IPS DF 6.9 (cell line): ENCODE results near the gene SLC27A1.

ENCODE experiments used
- DNase-seq: peaks from one replicate; pipeline ENCODE4 v3.0.0-alpha.2; 2013; ENCODE audit warnings: low read depth, low spot score
- H3K27ac ChIP-seq: one replicate; pipeline ENCODE4 v1.5.1; 2013; ENCODE audit warnings: low read length, control low read depth
- H3K27me3 ChIP-seq: 2 replicates; pipeline ENCODE4 v1.6.1; 2013; ENCODE audit warnings: mild to moderate bottlenecking, low read length; ENCODE audit not compliant: control insufficient read depth, insufficient read depth
- H3K36me3 ChIP-seq: 2 replicates; pipeline ENCODE4 v1.6.1; 2013; ENCODE audit warnings: low read length; ENCODE audit not compliant: control insufficient read depth, insufficient read depth
- H3K4me1 ChIP-seq: 2 replicates; pipeline ENCODE4 v1.6.1; 2013; ENCODE audit warnings: low read length; ENCODE audit not compliant: control insufficient read depth, insufficient read depth
- H3K4me3 ChIP-seq: 2 replicates; pipeline ENCODE4 v1.5.1; 2013; ENCODE audit warnings: mild to moderate bottlenecking, low read length
- H3K9me3 ChIP-seq: 2 replicates; pipeline ENCODE4 v1.6.1; 2013; ENCODE audit warnings: low read length, inconsistent platforms; ENCODE audit not compliant: control insufficient read depth, insufficient read depth
- WGBS: extraction: QIAGEN DNeasy Blood & Tissue Kit; methylation state at CpG from one replicate; pipeline ENCODE4 v1.1.7; 2013; ENCODE audit warnings: mixed read lengths, missing lambda C conversion rate; ENCODE audit not compliant: insufficient read length, insufficient coverage; 5-methylcytosine and 5-hydroxymethylcytosine counted together

The SLC27A1 gene

GRCh38 chr19:17539238-17540117 is 69.2 kb downstream of the SLC27A1 start:
- H3K4me3 ChIP-seq: peak overlapping the region; percentile 57
- peak; percentile 96 for DNase-seq

GRCh38 chr19:17540174-17540573 is 69.8 kb downstream of the SLC27A1 start:
- no peak for DNase-seq
- Histone ChIP-seq H3K4me1 (no peaks in the 10 kb centered on the region; the same call in 1 of the 2 replicates), H3K36me3 (no peaks in the 10 kb centered on the region), H3K4me3 (no peak overlapping the region), H3K27me3 (no peaks in the 10 kb centered on the region), H3K27ac (no peak overlapping the region), H3K9me3 (no peaks in the 10 kb centered on the region)
- no CpG with 5 or more reads among the region's 30 CpGs for WGBS

More at GRCh38 chr19:17539238-17540117, 69.2 kb downstream of the SLC27A1 start:
- Histone ChIP-seq H3K27me3 (no peaks in the 10 kb centered on the region), H3K36me3 (no peaks in the 10 kb centered on the region), H3K4me1 (no peaks in the 10 kb centered on the region; the same call in 1 of the 2 replicates), H3K27ac (no peak overlapping the region), H3K9me3 (no peaks in the 10 kb centered on the region)
- no CpG with 5 or more reads among the region's 82 CpGs for WGBS

GRCh38 chr19:17541184-17541759 is 70.9 kb downstream of the SLC27A1 start:
- no CpG with 5 or more reads among the region's 4 CpGs for WGBS
- DNase-seq: no peak
- Histone ChIP-seq H3K4me3 (no peak overlapping the region), H3K4me1 (no peaks in the 10 kb centered on the region; the same call in 1 of the 2 replicates), H3K27me3 (no peaks in the 10 kb centered on the region), H3K36me3 (no peaks in the 10 kb centered on the region), H3K9me3 (no peaks in the 10 kb centered on the region), H3K27ac (no peak overlapping the region)

- Histone ChIP-seq H3K4me3 (no peak overlapping the region), H3K4me1 (no peaks in the 10 kb centered on the region; the same call in 1 of the 2 replicates), H3K27me3 (no peaks in the 10 kb centered on the region), H3K27ac (no peak overlapping the region), H3K9me3 (no peaks in the 10 kb centered on the region), H3K36me3 (no peaks in the 10 kb centered on the region)
- no CpG with 5 or more reads among the region's 15 CpGs for WGBS
- no peak for DNase-seq
Measured at GRCh38 chr19:17542042-17542441, 71.7 kb downstream of the SLC27A1 start.

- H3K4me1 ChIP-seq: no peaks in the 10 kb centered on the region; the same call in 1 of the 2 replicates
- WGBS: no CpG with 5 or more reads among the region's 14 CpGs
- H3K36me3 ChIP-seq: no peaks in the 10 kb centered on the region
- H3K9me3 ChIP-seq: no peaks in the 10 kb centered on the region
- DNase-seq: no peak
- no peaks in the 10 kb centered on the region for H3K27me3 ChIP-seq
- H3K4me3 ChIP-seq: no peak overlapping the region
- no peak overlapping the region for H3K27ac ChIP-seq
Measured at GRCh38 chr19:17542793-17543582, 72.7 kb downstream of the SLC27A1 start.

GRCh38 chr19:17543986-17544385 is 73.7 kb downstream of the SLC27A1 start:
- no peaks in the 10 kb centered on the region for H3K9me3 ChIP-seq
- H3K36me3 ChIP-seq: no peaks in the 10 kb centered on the region
- H3K4me3 ChIP-seq: no peak overlapping the region
- no peak overlapping the region for H3K27ac ChIP-seq
- H3K4me1 ChIP-seq: no peaks in the 10 kb centered on the region; the same call in 1 of the 2 replicates
- no CpG with 5 or more reads among the region's 4 CpGs for WGBS
- no peak for DNase-seq
- H3K27me3 ChIP-seq: no peaks in the 10 kb centered on the region

GRCh38 chr19:17544418-17544817 is 74.1 kb downstream of the SLC27A1 start:
- H3K36me3 ChIP-seq: no peaks in the 10 kb centered on the region
- H3K27me3 ChIP-seq: no peaks in the 10 kb centered on the region
- no peak overlapping the region for H3K27ac ChIP-seq
- no CpG with 5 or more reads among the region's 4 CpGs for WGBS
- DNase-seq: no peak
- no peaks in the 10 kb centered on the region for H3K9me3 ChIP-seq
- H3K4me1 ChIP-seq: no peaks in the 10 kb centered on the region; the same call in 1 of the 2 replicates
- no peak overlapping the region for H3K4me3 ChIP-seq

DNA sequence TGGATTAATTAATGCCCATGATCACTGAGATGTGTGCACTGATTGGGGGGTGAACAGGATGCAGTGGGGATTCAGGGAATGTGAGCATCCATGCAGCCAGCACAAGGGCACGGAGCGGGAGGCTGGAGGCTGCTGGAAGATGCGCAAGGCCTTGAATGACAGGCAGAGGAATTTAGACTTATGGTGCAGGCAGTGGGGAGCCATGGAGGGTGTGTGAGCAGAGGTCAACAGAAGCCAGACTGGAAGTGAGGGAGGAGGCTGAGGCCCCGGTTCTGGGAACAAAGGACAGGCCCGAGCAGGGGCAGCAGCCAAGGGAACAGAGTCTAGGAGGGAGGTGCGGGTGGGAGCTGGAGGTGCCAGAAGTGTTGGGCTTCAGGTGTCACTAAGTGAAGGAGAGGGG is 77.8 kb downstream of the SLC27A1 start:
- Histone ChIP-seq H3K27ac (no peak overlapping the region), H3K4me3 (no peak overlapping the region), H3K27me3 (no peaks in the 10 kb centered on the region), H3K4me1 (no peaks in the 10 kb centered on the region; the same call in 1 of the 2 replicates), H3K9me3 (no peaks in the 10 kb centered on the region), H3K36me3 (no peaks in the 10 kb centered on the region)
- WGBS: no CpG with 5 or more reads among the region's 6 CpGs
- no peak for DNase-seq

DNA sequence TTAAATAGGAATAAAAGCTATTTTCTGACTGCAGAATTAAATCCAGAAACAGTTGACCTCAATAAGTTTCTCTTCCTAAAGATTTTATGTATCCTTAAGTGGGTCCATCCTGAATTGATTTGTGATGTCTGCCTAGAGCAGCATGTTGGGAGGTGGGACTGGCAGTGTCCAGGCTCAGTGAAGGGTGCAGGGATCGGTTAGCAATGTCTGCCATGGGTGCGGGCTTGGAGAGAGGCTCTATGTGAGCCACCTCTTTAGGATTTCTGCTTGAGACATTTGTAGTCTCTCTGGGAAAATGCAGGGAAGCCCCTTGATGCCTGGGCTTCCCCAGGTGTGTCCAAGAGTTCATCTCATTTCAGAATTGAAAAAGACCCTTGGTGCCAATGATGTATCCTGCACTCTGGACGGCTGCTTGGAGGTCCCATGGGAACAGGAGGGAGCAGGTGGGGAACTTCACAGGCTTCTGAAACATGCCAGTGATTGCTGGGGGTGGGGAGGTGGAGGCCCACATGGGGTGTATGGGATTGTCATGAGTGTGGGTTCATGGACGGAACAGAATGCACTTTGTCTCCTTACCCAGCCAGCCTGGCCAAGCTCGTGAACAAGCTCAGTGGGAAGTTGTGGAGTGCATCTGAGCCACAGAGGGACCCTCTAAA is 78.9 kb downstream of the SLC27A1 start:
- Histone ChIP-seq H3K27ac (no peak overlapping the region), H3K27me3 (no peaks in the 10 kb centered on the region), H3K36me3 (no peaks in the 10 kb centered on the region), H3K9me3 (no peaks in the 10 kb centered on the region), H3K4me3 (no peak overlapping the region), H3K4me1 (no peaks in the 10 kb centered on the region; the same call in 1 of the 2 replicates)
- no CpG with 5 or more reads among the region's 5 CpGs for WGBS
- DNase-seq: no peak
